Osteocyte (in vitro differentiated cells): Measurements from ENCODE around the gene TBRG4. TPM values are rescaled to one million over a fixed set of nuclear protein-coding genes. Genes with fewer than 3 reads are reported as not detected.
"Not testable (repeated sequence)": the region's sequence is repeated elsewhere in the genome, so short reads cannot be mapped to it uniquely, and the experiment has no call there.

Source experiments
- DNase-seq: peaks from one replicate; pipeline ENCODE4 v3.0.0; 2021; ENCODE audit warnings: mixed read lengths; ENCODE audit not compliant: unreplicated experiment; ENCODE audit errors: extremely low spot score
- H3K27ac Mint-ChIP-seq: one replicate; pipeline ENCODE4 v1.8.0; 2021; ENCODE audit warnings: mild to moderate bottlenecking, mixed read lengths; ENCODE audit not compliant: unreplicated experiment
- H3K27me3 Mint-ChIP-seq: one replicate; pipeline ENCODE4 v1.8.0; 2021; ENCODE audit warnings: mixed read lengths; ENCODE audit not compliant: unreplicated experiment
- H3K36me3 Mint-ChIP-seq: one replicate; pipeline ENCODE4 v1.8.0; 2021; ENCODE audit warnings: mixed read lengths; ENCODE audit not compliant: unreplicated experiment
- H3K4me1 Mint-ChIP-seq: one replicate; pipeline ENCODE4 v1.8.0; 2021; ENCODE audit warnings: mixed read lengths; ENCODE audit not compliant: unreplicated experiment
- H3K4me3 Mint-ChIP-seq: one replicate; pipeline ENCODE4 v1.8.0; 2021; ENCODE audit warnings: mild to moderate bottlenecking, moderate library complexity, mixed read lengths; ENCODE audit not compliant: unreplicated experiment
- H3K9me3 Mint-ChIP-seq: one replicate; pipeline ENCODE4 v1.8.0; 2021; ENCODE audit warnings: mixed read lengths; ENCODE audit not compliant: unreplicated experiment
- CTCF ChIP-seq: fragments of 200-600 bp; sonication (generic); IDR thresholded peaks from 2 replicates; pipeline ENCODE4 v1.5.0; 2021; ENCODE audit warnings: antibody characterized with exemption, mild to moderate bottlenecking, moderate library complexity
- total RNA-seq: library from RNA; stranded (reverse); gene quantifications from 2 replicates; pipeline ENCODE4 v1.2.1, GENCODE V29; 2021

The TBRG4 gene
- total RNA-seq, 1 donor from 2014 or later, result 54.9 TPM

- H3K9me3 Mint-ChIP-seq, result no peaks in the 10 kb centered on the region
- no peak for DNase-seq
- H3K27me3 Mint-ChIP-seq, result peaks cover 38% of the 10 kb centered on the region
These were observed 46.3 kb upstream of the TBRG4 start, which contains the start of gene RAMP3 for GRCh38 chr7:45157653-45158401. Gene RAMP3 (plus strand): TSS chr7:45157791. CDS start chr7:45157829, 38 bp downstream.

DNA sequence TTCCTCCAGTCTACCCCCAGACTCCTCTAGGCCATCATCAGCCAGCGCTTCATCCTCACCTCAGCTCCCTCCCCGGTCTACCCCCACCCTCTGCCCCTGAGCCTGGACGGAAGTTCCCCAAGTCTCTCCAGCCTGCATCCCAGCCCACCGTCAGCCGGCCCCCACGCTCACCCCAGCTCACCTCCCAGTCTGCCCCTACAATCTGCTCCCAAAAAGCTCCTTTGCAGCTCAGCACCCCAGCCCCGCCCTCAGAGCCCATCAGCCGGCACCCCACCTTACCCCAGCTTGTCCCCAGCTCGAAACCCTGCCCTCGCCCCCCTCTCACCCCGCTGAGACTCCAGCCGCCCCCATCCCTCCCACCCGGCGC is 45.8 kb upstream of the TBRG4 start:
- Mint-ChIP-seq H3K4me3 (no peak overlapping the region), H3K27me3 (peaks cover 40% of the 10 kb centered on the region), H3K4me1 (peaks cover 3% of the 10 kb centered on the region), H3K36me3 (no peaks in the 10 kb centered on the region), H3K27ac (no peak overlapping the region), H3K9me3 (no peaks in the 10 kb centered on the region)
- no peak for TF ChIP-seq CTCF
- no peak for DNase-seq

More at GRCh38 chr7:45157653-45158401, 46.3 kb upstream of the TBRG4 start, which contains the start of gene RAMP3:
- no peak within 1 kb of the TSS for H3K27ac Mint-ChIP-seq
- no peak for TF ChIP-seq CTCF
- H3K36me3 Mint-ChIP-seq, result no peaks in the 10 kb centered on the region
- H3K4me1 Mint-ChIP-seq, result peaks cover 3% of the 10 kb centered on the region
- no peak within 1 kb of the TSS for H3K4me3 Mint-ChIP-seq

DNA sequence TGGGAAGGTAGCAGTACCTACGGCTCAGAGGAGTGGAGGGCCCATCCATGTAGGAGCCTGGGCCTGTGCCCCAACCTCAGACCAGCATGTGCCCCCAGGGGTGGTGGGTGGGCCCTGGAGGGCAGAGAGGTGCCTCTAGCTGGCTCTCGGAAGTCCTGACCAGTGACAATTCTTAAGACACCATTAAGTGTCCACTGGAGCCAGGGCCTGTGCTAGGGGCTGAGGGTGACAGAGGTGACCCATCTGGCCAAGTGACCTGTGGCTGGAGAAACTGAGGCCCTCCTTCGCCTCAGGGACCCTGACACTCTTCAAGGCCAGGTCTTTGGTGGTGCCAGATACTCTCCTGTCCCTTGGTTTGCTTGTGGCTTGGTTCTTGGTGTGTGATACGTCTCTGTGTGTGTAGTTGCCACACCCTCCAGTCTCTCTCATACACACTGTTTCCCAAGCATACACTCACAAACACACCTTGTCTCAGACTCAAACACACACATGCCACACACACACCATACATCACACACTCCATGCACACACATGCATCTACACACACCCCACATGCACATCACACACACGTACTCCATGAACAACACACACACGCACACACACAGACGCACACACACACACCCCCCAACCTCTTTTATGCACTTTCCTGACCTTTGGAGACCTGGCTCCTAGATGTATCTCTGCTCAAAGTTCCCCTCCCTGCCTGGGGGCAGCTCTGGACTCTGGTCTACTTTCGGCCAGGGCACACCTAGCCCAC is 45.2 kb upstream of the TBRG4 start:
- TF ChIP-seq CTCF, result no peak
- Mint-ChIP-seq H3K4me3 (no peak overlapping the region), H3K27ac (no peak overlapping the region), H3K4me1 (peaks cover 3% of the 10 kb centered on the region), H3K36me3 (no peaks in the 10 kb centered on the region), H3K9me3 (no peaks in the 10 kb centered on the region), H3K27me3 (peaks cover 44% of the 10 kb centered on the region)
- DNase-seq, result no peak

- peaks cover 44% of the 10 kb centered on the region for H3K27me3 Mint-ChIP-seq
- no peak overlapping the region for H3K4me3 Mint-ChIP-seq
- no peaks in the 10 kb centered on the region for H3K36me3 Mint-ChIP-seq
- no peak for DNase-seq
- no peak overlapping the region for H3K27ac Mint-ChIP-seq
- TF ChIP-seq CTCF, result no peak
- H3K4me1 Mint-ChIP-seq, result peaks cover 3% of the 10 kb centered on the region
- H3K9me3 Mint-ChIP-seq, result no peaks in the 10 kb centered on the region
These were observed 44.4 kb upstream of the TBRG4 start for GRCh38 chr7:45155941-45156340.

GRCh38 chr7:45155357-45155900 is 43.9 kb upstream of the TBRG4 start:
- H3K9me3 Mint-ChIP-seq, result no peaks in the 10 kb centered on the region
- no peak overlapping the region for H3K4me3 Mint-ChIP-seq
- no peak overlapping the region for H3K27ac Mint-ChIP-seq
- no peak for TF ChIP-seq CTCF
- no peak for DNase-seq
- H3K4me1 Mint-ChIP-seq, result peaks cover 3% of the 10 kb centered on the region
- peaks cover 44% of the 10 kb centered on the region for H3K27me3 Mint-ChIP-seq
- H3K36me3 Mint-ChIP-seq, result no peaks in the 10 kb centered on the region

- peaks cover 39% of the 10 kb centered on the region for H3K27me3 Mint-ChIP-seq
These were observed 42.4 kb upstream of the TBRG4 start for GRCh38 chr7:45153861-45154260.

More at GRCh38 chr7:45153861-45154260, 42.4 kb upstream of the TBRG4 start:
- not testable (repeated sequence) for H3K36me3 Mint-ChIP-seq, H3K9me3 Mint-ChIP-seq, H3K4me3 Mint-ChIP-seq, H3K4me1 Mint-ChIP-seq, H3K27ac Mint-ChIP-seq, DNase-seq
